Stimulated activated CD8-positive, alpha-beta memory T cell treated with anti-CD3 and anti-CD28 coated beads, Interleukin-7, amount 100 ng/mL, for 24 hours (primary cell): ENCODE measurements around the gene STK32B.
"Not testable (repeated sequence)": the region's sequence is repeated elsewhere in the genome, so short reads cannot be mapped to it uniquely, and the experiment has no call there.

Source experiments
- DNase-seq: peaks from one replicate; pipeline ENCODE4 v3.0.0-alpha.2; 2020; ENCODE audit warnings: low read depth

STK32B gene

DNA sequence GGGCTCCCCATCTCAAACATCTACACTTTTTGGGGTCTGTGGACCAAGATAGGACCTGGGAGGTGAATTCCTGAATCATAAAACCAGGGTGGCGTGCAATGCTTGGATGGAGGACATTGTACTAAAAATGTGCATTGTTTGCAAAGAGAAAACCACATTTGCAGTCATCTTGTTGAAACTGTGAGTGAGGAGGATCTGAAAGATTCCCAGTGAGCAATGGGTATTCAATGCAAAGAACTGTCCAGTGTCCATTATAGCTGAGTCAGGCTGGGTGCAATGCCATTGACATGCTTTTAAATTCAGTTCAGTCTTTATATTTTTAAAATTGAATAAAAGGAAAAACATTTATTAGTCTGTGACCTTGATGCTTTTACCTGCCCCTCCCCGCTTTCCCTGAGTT, 215.7 kb downstream of the STK32B start:
- DNase-seq = no peak

- no peak for DNase-seq
Observed at GRCh38 chr4:5267408-5267807, 216.1 kb downstream of the STK32B start.

GRCh38 chr4:5276475-5277075, 225.3 kb downstream of the STK32B start:
- DNase-seq = no peak

DNA sequence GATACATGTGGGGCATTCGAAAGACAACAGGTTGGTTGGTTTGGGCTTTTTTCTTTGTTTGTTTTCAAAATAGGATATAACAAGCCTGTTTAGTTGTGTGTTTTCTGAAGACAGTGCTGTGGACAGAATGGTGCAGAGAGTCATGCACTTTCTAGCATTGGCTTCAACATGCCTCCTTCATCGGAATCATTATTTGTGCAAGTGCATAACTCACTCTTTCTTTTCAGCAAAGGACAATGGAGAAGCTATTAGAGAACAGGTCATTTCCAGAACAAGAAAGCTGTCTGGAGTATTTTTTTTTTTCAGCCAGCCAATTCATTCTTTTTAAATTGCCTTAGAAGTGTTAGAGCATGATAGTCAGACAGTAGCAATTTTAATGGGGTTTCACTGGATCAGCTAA, 225.8 kb downstream of the STK32B start:
- no peak for DNase-seq

DNA sequence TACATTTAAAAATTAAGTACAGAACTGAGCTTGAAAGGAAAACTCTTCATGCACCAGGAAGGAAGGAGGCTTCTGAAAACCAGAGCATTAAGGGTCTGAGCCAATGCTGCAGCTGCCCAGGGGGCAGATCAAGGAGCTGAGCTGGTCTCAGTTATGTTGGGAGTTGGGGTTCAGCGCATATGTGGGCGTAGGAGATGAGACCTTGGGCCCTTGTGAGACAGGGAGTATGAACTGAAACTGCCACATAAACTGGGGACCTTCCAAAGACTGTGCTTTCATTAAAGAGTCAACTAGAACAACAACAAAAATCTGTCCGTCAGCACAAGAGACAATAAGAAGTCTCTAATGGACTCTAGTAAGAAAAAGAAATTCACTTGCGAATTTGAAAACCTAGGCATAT, 226.9 kb downstream of the STK32B start:
- DNase-seq = no peak

- DNase-seq = not testable (repeated sequence)
Observed at GRCh38 chr4:5280069-5280468, 228.8 kb downstream of the STK32B start.

GRCh38 chr4:5280828-5281227, 229.5 kb downstream of the STK32B start:
- no peak for DNase-seq

GRCh38 chr4:5283837-5284236, 232.6 kb downstream of the STK32B start:
- DNase-seq = no peak

DNA sequence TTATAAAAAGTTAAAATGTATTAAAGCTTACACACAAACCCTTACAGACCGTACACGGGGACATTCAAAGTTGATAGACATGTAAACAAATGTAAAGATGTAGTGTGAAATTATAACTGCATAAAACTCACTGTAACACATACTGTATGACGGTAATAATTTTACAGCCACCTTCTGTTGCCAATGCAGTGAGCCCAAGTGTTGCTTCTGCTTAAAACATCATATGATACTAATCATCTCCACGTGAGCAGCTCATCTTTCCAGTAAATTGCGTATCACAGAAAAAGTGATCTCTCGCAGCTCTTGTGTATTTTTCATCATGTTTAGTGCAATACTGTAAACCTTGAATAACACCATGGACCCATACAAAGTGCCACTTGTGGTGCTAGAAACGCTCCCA, 233.2 kb downstream of the STK32B start:
- DNase-seq = no peak

GRCh38 chr4:5292101-5292500, 240.8 kb downstream of the STK32B start:
- no peak for DNase-seq

DNA sequence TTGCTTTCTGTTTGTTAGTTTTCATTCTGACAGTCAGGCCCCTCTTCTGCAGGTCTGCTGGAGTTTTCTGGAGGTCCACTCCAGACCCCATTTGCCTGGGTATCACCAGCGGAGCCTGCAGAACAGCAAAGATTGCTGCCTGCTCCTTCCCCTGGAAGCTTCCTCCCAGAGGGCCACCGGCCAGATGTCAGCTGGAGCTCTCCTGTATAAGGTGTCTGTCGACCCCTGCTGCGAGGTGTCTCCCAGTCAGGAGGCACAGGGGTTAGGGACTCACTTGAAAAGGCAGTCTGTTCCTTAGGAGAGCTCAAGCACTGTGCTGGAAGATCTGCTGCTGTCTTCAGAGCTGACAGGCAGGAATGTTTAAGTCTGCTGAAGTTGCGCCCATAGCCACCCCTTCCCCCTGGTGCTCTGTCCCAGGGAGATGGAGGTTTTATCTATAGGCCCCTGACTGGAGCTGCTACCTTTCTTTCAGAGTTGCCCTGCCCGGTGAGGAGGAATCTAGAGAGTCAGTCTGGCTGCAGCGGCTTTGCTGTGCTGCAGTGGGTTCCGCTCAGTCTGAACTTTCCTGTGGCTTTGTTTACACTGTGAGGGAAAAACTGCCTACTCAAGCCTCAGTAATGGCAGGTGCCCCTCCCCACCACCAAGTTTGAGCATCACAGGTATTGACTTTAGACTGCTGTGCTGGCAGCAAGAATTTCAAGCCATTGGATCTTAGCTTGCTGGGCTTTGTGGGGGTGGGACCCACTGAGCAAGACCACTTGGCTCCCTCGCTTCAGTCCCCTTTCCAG, 246.9 kb downstream of the STK32B start:
- not testable (repeated sequence) for DNase-seq

DNA sequence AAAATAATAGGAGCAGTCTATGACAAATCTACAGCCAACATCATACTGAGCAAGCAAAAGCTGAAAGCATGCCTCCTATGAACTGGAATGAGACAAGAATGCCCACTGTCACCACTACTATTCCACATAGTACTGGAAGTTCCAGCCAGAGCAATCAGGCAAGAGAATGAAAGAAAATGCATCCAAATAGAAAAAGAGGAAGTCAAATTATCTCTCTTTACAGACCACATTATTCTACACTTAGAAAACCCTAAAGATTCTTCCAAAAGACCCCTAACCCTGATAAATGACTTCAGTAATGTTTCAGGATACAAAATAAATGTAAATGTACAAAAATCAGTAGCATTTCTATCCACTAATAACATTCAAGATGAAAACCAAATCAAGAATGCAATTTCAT, 249.0 kb downstream of the STK32B start:
- DNase-seq = no peak

GRCh38 chr4:5307928-5308327, 256.6 kb downstream of the STK32B start:
- DNase-seq = no peak

DNA sequence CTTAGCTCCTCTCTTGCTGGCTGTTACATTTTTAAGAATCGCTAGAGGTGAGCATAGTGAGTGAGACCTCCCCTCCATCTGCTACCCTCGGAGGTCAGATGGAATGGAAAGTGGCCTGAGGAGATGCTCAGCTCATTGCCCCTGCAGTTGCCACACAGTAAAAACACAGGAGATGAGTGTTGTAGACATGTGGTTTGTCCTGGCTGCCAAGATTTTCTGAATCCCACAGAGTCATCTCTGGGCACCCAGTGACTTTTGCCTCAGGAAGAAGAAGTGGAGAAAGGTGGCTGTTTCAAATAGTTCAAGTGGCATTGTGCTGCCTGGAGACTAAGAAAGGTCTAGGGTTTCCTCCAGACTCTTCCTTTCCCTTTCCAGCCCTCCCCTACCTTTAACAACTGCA, 271.0 kb downstream of the STK32B start:
- DNase-seq = no peak

DNA sequence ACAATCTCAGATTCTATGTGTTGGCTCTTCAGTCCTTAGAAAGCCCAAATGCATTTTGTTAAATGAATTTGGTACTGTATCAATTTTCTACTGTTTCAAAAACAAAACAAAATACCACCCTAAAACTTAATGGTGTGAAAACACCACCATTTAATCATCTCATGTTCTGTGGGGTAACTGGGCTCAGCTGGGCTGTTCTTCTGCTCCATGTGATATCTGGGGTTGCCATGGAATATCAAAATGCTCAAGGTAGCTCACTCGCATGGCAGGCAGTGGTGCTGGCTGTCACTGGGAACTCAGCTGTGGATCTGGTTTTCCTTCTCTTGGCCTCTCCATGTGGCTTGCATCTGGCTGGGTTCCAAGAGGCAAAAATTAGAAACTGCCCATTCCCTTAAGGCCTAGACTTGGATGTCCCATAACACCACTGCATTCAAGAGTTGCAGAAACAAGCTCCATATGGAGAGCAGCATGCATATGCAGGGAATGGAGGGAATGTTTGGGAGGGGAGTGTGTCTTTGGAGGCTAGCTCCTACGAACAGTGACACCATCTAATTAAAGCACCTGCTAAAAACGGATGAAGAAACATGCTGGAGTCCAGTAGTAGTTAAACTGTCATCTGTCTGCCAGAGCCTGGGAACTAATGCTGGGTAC, 279.2 kb downstream of the STK32B start:
- DNase-seq = no peak

DNA sequence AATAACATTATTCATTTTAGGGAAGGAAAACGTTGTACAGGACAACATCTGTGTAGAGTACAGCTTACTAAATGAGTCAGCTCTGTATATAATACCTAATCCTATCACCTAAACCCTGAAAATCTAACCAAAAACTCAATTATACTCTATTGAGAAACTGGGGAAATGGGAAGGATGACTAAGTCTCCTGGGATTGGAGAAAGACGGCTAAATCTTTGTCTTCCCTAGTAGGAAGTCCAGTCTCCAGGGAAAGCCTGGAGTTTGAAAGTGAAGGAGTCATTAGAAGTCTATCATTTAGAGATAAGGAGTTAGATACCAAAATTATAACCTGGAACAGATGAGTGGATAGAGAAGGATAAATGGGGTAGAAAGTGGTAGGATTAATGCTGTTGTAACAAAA, 286.5 kb downstream of the STK32B start:
- no peak for DNase-seq

GRCh38 chr4:5338531-5338930, 287.3 kb downstream of the STK32B start:
- DNase-seq = no peak

DNA sequence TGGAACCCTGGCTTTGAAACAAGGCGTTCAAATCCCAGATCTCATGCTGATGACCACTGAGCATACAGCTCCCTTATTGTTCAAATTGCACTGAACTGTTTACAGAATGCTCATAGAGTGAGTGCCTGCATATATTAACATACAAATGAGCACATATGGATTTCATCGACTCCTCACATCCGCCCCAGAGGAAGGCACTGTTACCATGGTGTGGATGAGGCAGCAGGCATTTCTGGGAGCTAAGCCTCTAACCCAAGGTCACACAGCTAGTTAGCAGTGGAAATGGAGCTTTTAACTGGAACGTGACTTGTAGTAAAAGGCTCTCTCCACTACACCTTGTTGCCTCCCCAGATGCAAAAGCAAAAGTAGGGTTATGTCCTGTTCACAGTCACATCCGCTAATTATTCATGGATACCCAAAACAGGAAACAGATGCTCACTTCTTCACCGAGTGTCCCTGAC, 289.7 kb downstream of the STK32B start:
- DNase-seq = no peak

- no peak for DNase-seq
Observed at GRCh38 chr4:5341526-5341925, 290.2 kb downstream of the STK32B start.

DNA sequence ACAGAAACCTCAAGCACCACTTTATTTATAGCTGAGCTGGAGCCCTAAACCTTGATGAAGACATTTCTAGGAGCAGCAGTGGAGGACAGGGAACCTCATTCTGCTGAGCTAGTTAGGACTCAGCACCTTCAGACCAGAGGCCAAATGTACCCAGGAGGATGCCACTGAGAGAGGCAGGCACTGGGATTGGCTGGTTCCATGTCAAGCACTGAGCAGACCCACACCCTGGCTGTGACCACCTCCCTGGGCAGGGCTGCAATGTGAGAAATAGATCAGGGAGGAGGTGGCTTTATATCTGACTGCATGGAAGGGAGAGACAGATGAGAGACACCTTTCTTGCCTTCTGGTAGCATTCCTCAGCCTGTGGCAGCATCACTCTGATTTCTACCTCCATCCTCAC, 304.6 kb downstream of the STK32B start:
- DNase-seq = no peak

DNA sequence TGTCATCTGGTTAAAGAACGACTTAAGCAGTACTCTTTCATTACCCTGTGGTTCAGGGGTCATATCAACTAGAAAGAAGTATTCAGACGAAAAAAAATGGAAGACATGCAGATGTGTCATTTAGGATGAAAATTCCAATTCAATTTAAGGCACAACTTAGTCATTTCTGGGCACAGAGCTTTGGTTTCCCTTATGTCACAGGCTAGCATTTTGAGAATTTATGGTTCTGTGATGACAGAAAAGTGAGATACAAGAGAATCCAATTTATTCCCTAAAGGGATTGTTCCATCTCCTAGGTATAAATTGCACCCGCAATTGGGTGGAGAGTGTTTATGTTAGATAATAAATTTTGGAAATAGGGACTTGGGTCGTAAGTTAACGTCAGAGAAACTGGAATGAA, 306.6 kb downstream of the STK32B start:
- DNase-seq = no peak

DNA sequence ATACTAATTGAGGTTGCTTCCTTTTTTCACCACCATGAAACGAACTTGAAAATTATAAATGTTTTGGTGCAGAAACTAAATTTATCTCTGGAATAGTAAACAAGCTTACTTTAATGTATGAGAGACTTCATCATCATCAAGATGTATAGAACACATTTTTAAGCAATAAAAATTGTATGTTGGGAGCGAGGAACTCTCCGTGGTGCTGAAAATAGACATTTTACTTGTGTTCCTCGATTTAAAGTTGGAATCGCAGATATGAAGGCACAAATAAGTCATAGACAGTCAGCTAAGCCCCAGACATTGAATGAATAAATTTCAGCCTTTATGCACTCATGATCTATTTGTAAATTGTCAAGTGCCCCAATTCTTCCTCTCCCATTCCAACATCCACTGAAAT, 310.7 kb downstream of the STK32B start:
- DNase-seq = no peak

DNA sequence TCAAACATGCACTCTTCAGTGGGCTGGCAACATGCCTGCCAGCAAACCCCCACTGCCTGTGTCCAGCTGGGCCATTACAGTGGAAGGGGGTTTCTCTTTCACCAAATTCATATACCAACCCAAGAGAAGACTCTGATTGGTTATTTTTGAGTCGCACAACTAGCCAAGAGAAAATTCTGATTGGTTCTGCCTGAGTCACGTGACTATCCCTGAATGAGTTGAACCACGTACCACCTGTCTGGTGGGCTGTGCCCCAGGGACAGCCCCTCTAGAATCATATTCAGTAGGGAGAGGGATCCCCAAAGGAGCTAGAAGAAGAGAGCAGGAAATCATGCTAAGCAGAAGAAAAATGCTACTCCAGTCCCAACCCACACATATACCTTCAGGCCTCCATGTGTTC, 313.1 kb downstream of the STK32B start:
- no peak for DNase-seq
